CD4-positive, alpha-beta T cell treated with Interleukin-4 for 4 hours (primary cell): ENCODE data around the gene SCUBE1.
A peak's percentile ranks its signal among the peaks of the same experiment; 100 is the strongest.

Experiments used
- DNase-seq: peaks from one replicate; pipeline ENCODE4 v3.0.0-alpha.2; 2020

Gene SCUBE1

DNA sequence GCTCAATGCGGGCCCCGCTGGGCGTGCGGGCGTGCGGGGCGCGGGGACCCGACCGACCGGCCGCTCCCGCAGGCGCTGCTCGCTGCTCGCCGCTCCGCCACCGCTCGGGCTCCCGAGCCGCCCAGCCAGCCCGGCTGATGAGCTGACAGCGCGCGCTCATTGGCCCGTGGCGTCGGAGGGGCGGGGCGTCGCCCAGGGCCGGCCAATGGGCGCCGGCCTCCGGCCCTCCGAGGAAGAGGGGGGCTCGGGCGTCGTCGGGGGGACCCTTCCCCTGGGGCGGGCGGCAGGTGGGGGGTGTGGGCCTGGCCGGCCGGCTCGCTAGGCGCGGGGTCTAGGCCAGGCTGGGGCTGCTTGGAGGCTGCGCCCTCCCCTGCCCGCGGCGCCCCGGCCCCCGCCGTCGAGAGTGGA is at the start of gene SCUBE1:
SCUBE1 (minus strand) TSS at position 111 of the 408 bp plus-strand sequence. CDS start 111 bp downstream, outside the sequence.
- peak; percentile 18 for DNase-seq

- DNase-seq: no peak
Observed at GRCh38 chr22:43392385-43392989, 49.3 kb upstream of the SCUBE1 start.

DNA sequence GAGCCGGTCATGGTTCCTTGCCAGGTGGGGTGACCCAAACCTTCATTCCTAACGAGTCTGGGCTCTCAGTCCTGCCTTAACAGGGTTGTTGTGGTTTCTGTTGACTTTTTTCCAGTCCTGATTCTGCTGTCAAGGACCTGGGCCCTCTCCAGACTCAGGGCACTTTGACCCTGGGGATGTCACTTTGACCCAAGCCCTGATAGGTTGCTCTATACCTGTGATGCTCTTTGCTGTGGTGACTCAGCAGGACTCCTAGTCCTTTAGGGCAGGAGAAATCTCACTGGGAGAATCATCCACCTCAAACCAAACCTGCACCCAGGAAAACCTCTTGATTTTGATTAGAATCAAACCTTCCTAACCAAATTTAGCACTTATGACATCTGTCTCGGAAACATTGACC is 48.1 kb upstream of the SCUBE1 start:
- DNase-seq: no peak

DNA sequence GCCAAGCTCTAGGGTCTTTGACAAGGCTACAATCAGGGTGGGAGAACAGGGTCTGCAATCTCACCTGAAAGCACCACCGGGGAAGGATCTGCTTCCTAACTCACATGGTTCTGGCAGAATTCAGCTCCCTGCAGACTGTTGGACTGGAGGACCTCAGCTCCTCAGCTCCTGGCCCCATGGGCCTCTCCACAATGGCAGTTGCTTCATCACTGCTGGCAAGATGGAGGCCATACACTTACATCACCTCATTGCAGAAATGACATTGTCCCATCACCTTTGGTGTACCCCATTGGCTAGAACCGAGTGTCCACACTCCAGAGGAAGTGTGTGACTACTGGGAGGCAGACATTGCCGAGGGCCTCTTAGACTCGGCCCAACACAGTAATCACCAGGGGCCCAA is 47.7 kb upstream of the SCUBE1 start:
- no peak for DNase-seq

DNA sequence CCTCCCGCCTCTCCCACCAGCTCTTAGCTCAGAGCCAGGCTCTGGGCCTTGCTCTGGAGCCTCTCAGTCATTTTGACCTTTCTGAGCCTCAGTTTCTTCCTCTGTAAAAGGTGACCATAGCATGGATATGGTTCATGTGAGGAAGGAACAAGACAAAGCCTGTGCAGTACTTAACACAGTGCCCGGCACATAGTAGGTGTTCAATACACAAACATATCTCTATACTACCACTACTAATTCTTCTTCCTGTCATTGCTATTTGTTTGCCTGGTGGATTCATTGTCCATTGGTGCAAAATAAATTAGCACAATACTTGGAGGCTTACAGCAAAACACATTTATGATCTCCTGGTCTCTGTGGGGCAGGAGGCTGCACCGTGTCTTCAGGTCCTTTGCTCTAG is 47.0 kb upstream of the SCUBE1 start:
- DNase-seq: no peak

DNA sequence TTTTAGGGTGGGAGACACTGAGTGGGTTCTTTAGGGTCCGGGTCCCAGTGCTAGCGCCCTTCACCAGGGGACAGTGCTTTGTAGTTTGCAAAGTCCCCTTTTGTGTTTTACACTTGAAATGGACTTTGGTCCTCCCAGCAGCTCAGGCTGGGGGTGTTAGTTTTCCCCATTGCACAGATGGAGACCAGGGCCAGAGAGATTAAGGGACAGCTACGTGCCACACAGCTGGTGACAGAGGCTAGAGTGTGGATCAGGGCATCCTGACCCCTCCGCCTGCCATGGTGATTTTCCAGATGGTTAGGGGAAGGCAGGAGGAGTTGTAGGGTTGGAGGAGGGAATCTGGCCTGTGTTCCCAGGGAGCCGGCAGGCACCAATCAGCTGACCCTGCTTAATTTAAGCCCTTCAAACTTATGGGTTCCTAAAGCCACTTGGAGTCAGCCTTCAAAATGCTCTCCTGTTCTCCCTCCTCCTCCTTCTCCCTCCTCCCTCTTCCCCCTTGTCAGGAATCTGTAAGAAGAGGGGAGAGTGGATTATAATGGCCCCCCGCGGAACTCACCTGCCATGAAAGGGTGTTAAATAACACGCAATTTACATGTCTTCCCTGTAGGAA is 46.2 kb upstream of the SCUBE1 start:
- DNase-seq: no peak

DNA sequence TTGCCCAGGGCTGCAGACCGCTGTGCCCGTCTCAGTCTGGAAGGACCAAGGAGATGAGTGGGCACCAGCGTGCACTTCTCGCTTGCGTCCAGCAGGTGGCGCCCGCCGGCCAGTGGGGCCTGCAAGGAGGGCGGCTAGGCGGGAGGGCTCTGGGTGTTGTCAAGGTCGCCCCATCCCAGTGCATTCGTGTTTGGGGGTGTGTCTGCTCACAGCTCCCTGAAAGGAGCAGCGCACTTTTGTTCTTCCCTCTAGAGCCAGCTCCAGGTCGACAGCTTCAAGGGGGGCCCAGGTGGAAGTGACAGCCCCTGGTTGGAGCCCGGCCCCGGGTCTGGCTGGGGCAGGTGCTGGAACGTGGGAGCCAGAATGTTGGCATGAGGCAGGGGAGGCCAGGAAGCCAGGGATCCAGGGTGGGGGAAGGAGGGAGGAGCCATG is 45.3 kb upstream of the SCUBE1 start:
- peak; percentile 69 for DNase-seq

GRCh38 chr22:43387815-43388214 is 44.6 kb upstream of the SCUBE1 start:
- DNase-seq: no peak

GRCh38 chr22:43385770-43386641 is 42.8 kb upstream of the SCUBE1 start:
- DNase-seq: peak; percentile 71

DNA sequence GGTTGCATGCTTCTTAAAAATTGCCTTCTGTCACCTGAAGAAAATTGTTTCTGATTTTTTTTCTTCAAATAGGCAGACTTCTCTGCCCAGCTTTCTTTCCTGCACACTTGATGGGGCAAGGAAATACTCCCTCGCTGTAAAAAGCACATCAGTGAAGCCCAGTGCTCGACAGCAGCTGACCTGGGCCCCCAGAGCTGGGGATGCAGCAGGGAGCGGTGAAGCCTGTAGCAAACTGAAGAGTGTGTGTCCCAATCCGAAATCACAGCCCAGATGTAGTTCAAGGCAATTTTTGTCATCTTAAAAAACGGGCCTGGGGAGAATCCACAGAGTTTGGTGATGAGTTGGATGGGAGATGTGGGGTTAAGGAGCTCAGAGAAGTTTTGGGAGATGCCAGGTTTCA is 41.7 kb upstream of the SCUBE1 start:
- no peak for DNase-seq

- peak; percentile 37 for DNase-seq
Observed at GRCh38 chr22:43381693-43382092, 38.5 kb upstream of the SCUBE1 start.

GRCh38 chr22:43377896-43378704 is 34.9 kb upstream of the SCUBE1 start:
- no peak for DNase-seq

DNA sequence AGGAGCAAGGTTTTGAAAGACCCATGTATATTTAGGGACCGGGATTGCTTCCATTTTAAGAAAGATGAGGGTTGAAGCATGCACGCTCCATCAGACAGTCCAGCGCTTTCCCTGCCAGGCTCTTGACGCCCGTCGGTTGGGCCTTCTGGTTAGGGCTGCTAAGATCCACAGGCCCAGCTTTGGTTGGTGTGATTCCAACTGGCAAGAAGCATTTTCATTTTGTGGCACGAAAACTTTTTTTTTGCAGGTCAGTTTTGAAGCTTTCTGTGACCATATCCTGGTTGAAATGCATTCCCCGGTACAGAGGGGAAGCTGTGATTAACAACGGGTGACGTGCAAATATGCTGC is 34.4 kb upstream of the SCUBE1 start:
- DNase-seq: no peak

- DNase-seq: peak; percentile 57
Observed at GRCh38 chr22:43376765-43377547, 33.8 kb upstream of the SCUBE1 start.

DNA sequence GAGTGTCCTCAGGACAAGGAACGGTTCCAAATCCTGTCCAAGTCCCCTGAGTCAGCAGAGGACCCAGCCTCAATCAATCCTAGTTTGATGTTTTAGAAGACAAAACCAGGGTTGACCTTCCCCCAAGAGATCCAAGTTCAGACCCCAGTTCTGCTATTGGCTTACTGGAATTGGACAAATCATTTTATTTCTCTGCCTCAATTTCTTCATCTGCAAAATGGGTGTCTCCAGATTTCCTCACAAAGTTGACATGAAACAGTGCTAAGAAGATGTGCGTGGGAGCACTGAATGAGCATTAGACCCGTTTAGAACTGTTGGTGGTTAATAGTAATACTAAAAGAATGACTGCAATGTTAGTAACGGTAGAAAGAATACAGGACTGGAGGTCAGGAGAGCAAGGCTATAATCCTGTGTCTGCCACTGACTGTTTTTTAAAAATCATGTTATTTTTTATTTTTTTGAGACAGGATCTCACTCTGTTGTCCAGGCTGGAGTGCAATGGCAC is 32.8 kb upstream of the SCUBE1 start:
- no peak for DNase-seq

DNA sequence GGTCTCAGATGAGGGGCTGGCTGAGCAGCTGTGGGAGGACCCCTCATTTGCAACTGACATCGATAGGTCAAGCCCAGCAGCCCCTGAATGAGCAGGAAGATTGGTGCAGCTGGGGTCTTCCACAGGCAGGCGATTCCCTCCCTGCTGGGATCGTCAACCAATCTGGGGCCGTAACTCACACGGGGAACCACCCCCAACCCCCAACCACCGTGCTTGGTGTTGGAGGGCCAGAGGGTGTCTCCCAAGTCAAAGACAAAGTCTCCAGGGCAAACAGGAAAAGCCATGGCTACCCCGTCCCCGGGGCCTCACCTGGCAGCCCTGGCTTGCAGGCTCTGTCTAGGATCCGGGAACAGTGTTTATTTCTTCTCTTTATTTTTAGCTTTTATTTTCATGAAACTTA is 26.9 kb upstream of the SCUBE1 start:
- DNase-seq: no peak

- DNase-seq: no peak
Observed at GRCh38 chr22:43365715-43366440, 22.7 kb upstream of the SCUBE1 start.

GRCh38 chr22:43364169-43364435 is 20.9 kb upstream of the SCUBE1 start:
- no peak for DNase-seq

- DNase-seq: no peak
Observed at GRCh38 chr22:43363315-43364168, 20.4 kb upstream of the SCUBE1 start.

GRCh38 chr22:43360576-43360975 is 17.4 kb upstream of the SCUBE1 start:
- no peak for DNase-seq

- DNase-seq: no peak
Observed at GRCh38 chr22:43356881-43357280, 13.7 kb upstream of the SCUBE1 start.
